ENCODE results near the gene ECEL1.

ECEL1 gene

GRCh38 chr2:232504438-232504837, 16.8 kb upstream of the ECEL1 start:
- Histone ChIP-seq H3K27me3 (ENCODE audit: insufficient read depth, low read depth) (peaks cover 31% of the 10 kb centered on the region), H3K36me3 (ENCODE audit: insufficient read depth) (no peaks in the 10 kb centered on the region), H3K4me3 (IDR thresholded peaks at IDR 0.05; ENCODE audit: insufficient read depth, low read depth, low read length) (no peak overlapping the region), H3K9ac (no peak overlapping the region), H3K79me2 (ENCODE audit: insufficient read depth, low read depth) (no peaks in the 10 kb centered on the region), H3K4me1 (ENCODE audit: low read depth, poor library complexity, severe bottlenecking) (no peaks in the 10 kb centered on the region), H4K20me1 (ENCODE audit: insufficient read depth) (no peaks in the 10 kb centered on the region), H2AFZ (ENCODE audit: low read depth) (no peak overlapping the region), H3K27ac (no peak overlapping the region), H3K4me2 (no peak overlapping the region)
- TF ChIP-seq CTCF (conservative IDR thresholded peaks at IDR 0.05; ENCODE audit: low read depth, low read length) = no peak

GRCh38 chr2:232503809-232504323, 16.2 kb upstream of the ECEL1 start:
- no peaks in the 10 kb centered on the region for H3K4me1 ChIP-seq (ENCODE audit: low read depth, poor library complexity, severe bottlenecking)
- no peak for TF ChIP-seq CTCF (conservative IDR thresholded peaks at IDR 0.05; ENCODE audit: low read depth, low read length)
- H3K27ac ChIP-seq = no peak overlapping the region
- H3K79me2 ChIP-seq (ENCODE audit: insufficient read depth, low read depth) = no peaks in the 10 kb centered on the region
- no peak overlapping the region for H2AFZ ChIP-seq (ENCODE audit: low read depth)
- peaks cover 31% of the 10 kb centered on the region for H3K27me3 ChIP-seq (ENCODE audit: insufficient read depth, low read depth)
- no peaks in the 10 kb centered on the region for H4K20me1 ChIP-seq (ENCODE audit: insufficient read depth)
- no peak overlapping the region for H3K4me2 ChIP-seq
- no peaks in the 10 kb centered on the region for H3K36me3 ChIP-seq (ENCODE audit: insufficient read depth)
- no peak overlapping the region for H3K9ac ChIP-seq
- no peak overlapping the region for H3K4me3 ChIP-seq (IDR thresholded peaks at IDR 0.05; ENCODE audit: insufficient read depth, low read depth, low read length)

- Histone ChIP-seq H3K79me2 (ENCODE audit: insufficient read depth, low read depth) (no peaks in the 10 kb centered on the region), H3K27me3 (ENCODE audit: insufficient read depth, low read depth) (peaks cover 31% of the 10 kb centered on the region), H3K4me1 (ENCODE audit: low read depth, poor library complexity, severe bottlenecking) (no peaks in the 10 kb centered on the region), H4K20me1 (ENCODE audit: insufficient read depth) (no peaks in the 10 kb centered on the region), H3K4me3 (IDR thresholded peaks at IDR 0.05; ENCODE audit: insufficient read depth, low read depth, low read length) (no peak overlapping the region), H2AFZ (ENCODE audit: low read depth) (no peak overlapping the region), H3K9ac (no peak overlapping the region), H3K36me3 (ENCODE audit: insufficient read depth) (no peaks in the 10 kb centered on the region), H3K4me2 (no peak overlapping the region), H3K27ac (no peak overlapping the region)
- TF ChIP-seq CTCF (conservative IDR thresholded peaks at IDR 0.05; ENCODE audit: low read depth, low read length) = no peak
These were observed 15.5 kb upstream of the ECEL1 start for GRCh38 chr2:232502911-232503808.

- H3K27ac ChIP-seq = no peak overlapping the region
- peaks cover 31% of the 10 kb centered on the region for H3K27me3 ChIP-seq (ENCODE audit: insufficient read depth, low read depth)
- H2AFZ ChIP-seq (ENCODE audit: low read depth) = no peak overlapping the region
- H3K79me2 ChIP-seq (ENCODE audit: insufficient read depth, low read depth) = no peaks in the 10 kb centered on the region
- H3K36me3 ChIP-seq (ENCODE audit: insufficient read depth) = no peaks in the 10 kb centered on the region
- no peaks in the 10 kb centered on the region for H3K4me1 ChIP-seq (ENCODE audit: low read depth, poor library complexity, severe bottlenecking)
- H3K4me3 ChIP-seq (IDR thresholded peaks at IDR 0.05; ENCODE audit: insufficient read depth, low read depth, low read length) = no peak overlapping the region
- no peaks in the 10 kb centered on the region for H4K20me1 ChIP-seq (ENCODE audit: insufficient read depth)
- no peak overlapping the region for H3K9ac ChIP-seq
- no peak overlapping the region for H3K4me2 ChIP-seq
- no peak for TF ChIP-seq CTCF (conservative IDR thresholded peaks at IDR 0.05; ENCODE audit: low read depth, low read length)
These were observed 14.9 kb upstream of the ECEL1 start for GRCh38 chr2:232502511-232502910.

Data from KMS-11 (cell line).